ENCODE results near the gene PDP2.

DNA sequence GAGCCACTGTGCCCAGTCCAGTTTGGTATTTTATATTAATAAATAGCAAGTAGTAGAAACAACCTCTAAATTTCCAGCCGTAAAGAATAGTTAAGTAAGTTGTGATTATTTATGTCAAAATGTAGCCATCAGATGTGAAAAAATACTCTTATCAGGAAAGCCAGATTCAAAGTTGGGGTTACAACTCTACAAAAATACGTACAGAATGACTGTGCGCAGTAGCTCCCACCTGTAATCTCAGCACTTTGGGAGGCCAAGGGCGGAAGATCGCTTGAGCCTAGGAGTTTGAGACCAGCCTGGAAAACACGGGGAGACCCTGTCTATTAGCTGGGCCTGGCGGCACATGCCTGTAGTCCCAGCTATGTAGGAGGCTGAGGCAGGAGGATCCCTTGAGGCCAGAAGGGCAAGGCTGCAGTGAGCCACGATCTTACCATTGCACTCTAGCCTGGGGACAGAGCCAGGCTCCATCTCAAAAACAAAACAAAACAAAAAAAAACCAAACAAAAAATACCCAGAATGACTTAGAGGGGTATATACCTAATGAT, 1.7 kb downstream of the PDP2 start:
- TF ChIP-seq POLR2A (IDR thresholded peaks at IDR 0.05; ENCODE audit: low read length), result no peak
- TF ChIP-seq GATA1 (IDR thresholded peaks at IDR 0.05; ENCODE audit: low read depth, low read length), result no peak
